Fibroblast of villous mesenchyme (primary cell): ENCODE data around the gene CA5A. TPM values are rescaled to one million over a fixed set of nuclear protein-coding genes. Genes with fewer than 3 reads are reported as not detected.

ENCODE experiments used
- DNase-seq: peaks from one replicate; pipeline ENCODE4 v3.0.0-alpha.2; 2010; ENCODE audit warnings: low read depth
- H3K4me3 ChIP-seq: 2 replicates; pipeline ENCODE4 v1.5.1; 2011; ENCODE audit warnings: low read depth, mild to moderate bottlenecking, low read length
- CTCF ChIP-seq: IDR thresholded peaks from 2 replicates; pipeline ENCODE4 v1.5.1; 2012; ENCODE audit warnings: low read depth, mild to moderate bottlenecking, low read length; ENCODE audit not compliant: insufficient read depth
- total RNA-seq: library from RNA; depleted of rRNA; stranded (reverse); fragments of >200 nt; gene quantifications from 2 replicates; pipeline ENCODE4 v1.2.3, GENCODE V29; 2012

Gene CA5A
- total RNA-seq, 1 donor, result not detected

- no peak for TF ChIP-seq CTCF
- H3K4me3 ChIP-seq, result no peak overlapping the region
- DNase-seq, result no peak
These were observed 90.3 kb downstream of the CA5A start for GRCh38 chr16:87845807-87846619.

GRCh38 chr16:87845213-87845612, 91.1 kb downstream of the CA5A start:
- TF ChIP-seq CTCF, result no peak
- no peak overlapping the region for H3K4me3 ChIP-seq
- DNase-seq, result no peak

- TF ChIP-seq CTCF, result no peak
These were observed 91.5 kb downstream of the CA5A start for GRCh38 chr16:87844809-87845208.

GRCh38 chr16:87844120-87844733, 92.1 kb downstream of the CA5A start:
- no peak overlapping the region for H3K4me3 ChIP-seq
- no peak for TF ChIP-seq CTCF
- DNase-seq, result no peak

More at GRCh38 chr16:87844809-87845208, 91.5 kb downstream of the CA5A start:
- H3K4me3 ChIP-seq, result no peak overlapping the region
- DNase-seq, result no peak

- no peak for DNase-seq
- no peak for TF ChIP-seq CTCF
- H3K4me3 ChIP-seq, result no peak overlapping the region
These were observed 92.6 kb downstream of the CA5A start for GRCh38 chr16:87843678-87844105.

- no peak for DNase-seq
- no peak for TF ChIP-seq CTCF
- H3K4me3 ChIP-seq, result no peak overlapping the region
These were observed 94.0 kb downstream of the CA5A start for GRCh38 chr16:87842209-87842869.
